ENCODE results near the gene MRAP. TPM values are rescaled to one million over a fixed set of nuclear protein-coding genes. Genes with fewer than 3 reads are reported as not detected.
"Not testable (repeated sequence)": the region's sequence is repeated elsewhere in the genome, so short reads cannot be mapped to it uniquely, and the experiment has no call there.

Gene MRAP
- polyA plus RNA-seq, 2 donors: 0.16 TPM; not detected in 1

DNA sequence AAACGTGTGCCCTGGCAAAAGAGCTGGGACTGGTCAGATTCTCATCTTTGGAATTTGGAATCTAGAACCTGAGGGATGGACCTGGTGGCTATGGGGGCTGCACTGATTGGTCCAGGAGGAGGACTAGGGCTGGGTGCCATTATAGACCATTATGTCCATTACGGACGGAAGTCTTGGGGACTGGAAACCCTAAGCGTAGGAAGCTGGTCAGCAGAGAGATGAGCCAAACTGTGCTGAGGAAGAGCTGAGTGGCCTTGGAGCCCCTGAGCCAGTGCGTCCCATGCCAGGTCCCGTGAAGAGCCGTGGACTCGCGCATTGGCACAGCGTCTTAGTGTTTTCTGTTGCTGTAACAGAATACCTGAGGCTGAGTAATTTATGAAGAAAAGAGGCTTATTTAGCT, 10.0 kb downstream of the MRAP start:
- Histone ChIP-seq H3K9me3 (ENCODE audit: control insufficient read depth in 2 of 2, insufficient read depth in 1 of 2, low read depth in 1 of 2, low read length in 1 of 2) (no peaks in the 10 kb centered on the region), H3K36me3 (ENCODE audit: control insufficient read depth in 2 of 2, insufficient read depth in 2 of 2, low read length in 1 of 2) (peaks cover 2 to 26% of the 10 kb centered on the region in 2 donors), H3K27me3 (ENCODE audit: control insufficient read depth in 1 of 2, insufficient read depth in 2 of 2, low read length in 2 of 2) (no peaks in the 10 kb centered on the region), H3K27ac (ENCODE audit: low read depth in 2 of 2, low read length in 1 of 2) (no peak overlapping the region), H3K4me1 (ENCODE audit: control insufficient read depth in 2 of 2, insufficient read depth in 2 of 2, low read length in 1 of 2) (no peaks in the 10 kb centered on the region), H3K4me3 (ENCODE audit: low read depth in 1 of 2, low read length in 2 of 2) (no peak overlapping the region)
- WGBS, 2 donors: 96% methylated on average over 10 of the region's 10 CpGs

DNA sequence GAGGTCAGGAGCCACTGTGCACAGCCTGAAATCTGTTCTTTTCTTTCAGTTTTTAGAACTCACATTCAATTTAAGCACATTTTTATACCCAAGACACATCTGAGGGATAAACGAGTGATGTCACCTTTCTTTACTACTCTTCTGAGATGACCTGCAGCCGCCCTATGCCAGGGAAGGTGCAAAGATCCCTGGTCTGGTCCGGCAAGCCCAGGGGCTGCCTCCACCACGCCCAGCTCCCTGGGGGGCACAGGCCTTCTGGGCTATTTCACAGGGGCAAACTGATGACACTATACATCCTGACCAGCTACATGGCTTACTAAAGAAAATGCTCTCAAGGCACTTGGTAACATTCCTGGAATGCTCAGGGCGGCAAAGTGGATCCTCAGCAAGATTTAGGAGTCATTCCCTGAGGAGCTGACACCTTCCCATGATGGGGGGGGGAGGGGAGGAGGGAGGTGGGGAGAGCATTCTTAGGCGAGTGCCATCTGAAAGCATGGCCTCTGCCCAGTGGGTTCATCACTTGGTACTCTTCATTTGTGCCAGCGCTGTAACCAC, 11.3 kb downstream of the MRAP start:
- H3K36me3 ChIP-seq (ENCODE audit: control insufficient read depth in 2 of 2, insufficient read depth in 2 of 2, low read length in 1 of 2): peaks cover 2 to 32% of the 10 kb centered on the region in 2 donors
- no peaks in the 10 kb centered on the region for H3K9me3 ChIP-seq (ENCODE audit: control insufficient read depth in 2 of 2, insufficient read depth in 1 of 2, low read depth in 1 of 2, low read length in 1 of 2)
- WGBS, 2 donors: 93 to 97% methylated on average over 7 of the region's 7 CpGs

DNA sequence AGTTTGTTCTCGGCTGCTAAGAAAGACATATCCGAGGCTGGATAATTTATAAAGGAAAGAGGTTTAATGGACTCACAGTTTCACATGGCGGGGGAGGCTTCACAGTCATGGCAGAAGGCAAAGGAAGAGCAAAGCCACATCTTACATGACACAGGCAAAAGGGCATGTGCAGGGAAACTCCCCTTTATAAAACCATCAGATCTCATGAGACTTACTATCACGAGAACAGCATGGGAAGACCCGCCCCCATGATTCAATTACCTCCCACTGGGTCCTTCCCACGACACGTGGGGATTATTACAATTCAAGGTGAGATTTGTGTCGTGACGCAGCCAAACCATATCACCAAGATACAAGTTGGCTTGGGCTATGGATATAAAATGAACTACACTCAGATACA, 12.3 kb downstream of the MRAP start:
- WGBS, 2 donors: 89 to 92% methylated on average over 9 of the region's 9 CpGs
- not testable (repeated sequence) for H3K27ac ChIP-seq (ENCODE audit: low read depth in 2 of 2, low read length in 1 of 2); H3K4me3 ChIP-seq (ENCODE audit: low read depth in 1 of 2, low read length in 2 of 2); H3K27me3 ChIP-seq (ENCODE audit: control insufficient read depth in 1 of 2, insufficient read depth in 2 of 2, low read length in 2 of 2); H3K4me1 ChIP-seq (ENCODE audit: control insufficient read depth in 2 of 2, insufficient read depth in 2 of 2, low read length in 1 of 2); H3K9me3 ChIP-seq (ENCODE audit: control insufficient read depth in 2 of 2, insufficient read depth in 1 of 2, low read depth in 1 of 2, low read length in 1 of 2)
- H3K36me3 ChIP-seq (ENCODE audit: control insufficient read depth in 2 of 2, insufficient read depth in 2 of 2, low read length in 1 of 2): peaks cover 2 to 37% of the 10 kb centered on the region in 2 donors

More for the DNA sequence above, 11.3 kb downstream of the MRAP start:
- H3K4me1 ChIP-seq (ENCODE audit: control insufficient read depth in 2 of 2, insufficient read depth in 2 of 2, low read length in 1 of 2): no peaks in the 10 kb centered on the region
- H3K4me3 ChIP-seq (ENCODE audit: low read depth in 1 of 2, low read length in 2 of 2): no peak overlapping the region
- no peaks in the 10 kb centered on the region for H3K27me3 ChIP-seq (ENCODE audit: control insufficient read depth in 1 of 2, insufficient read depth in 2 of 2, low read length in 2 of 2)
- H3K27ac ChIP-seq (ENCODE audit: low read depth in 2 of 2, low read length in 1 of 2): no peak overlapping the region

DNA sequence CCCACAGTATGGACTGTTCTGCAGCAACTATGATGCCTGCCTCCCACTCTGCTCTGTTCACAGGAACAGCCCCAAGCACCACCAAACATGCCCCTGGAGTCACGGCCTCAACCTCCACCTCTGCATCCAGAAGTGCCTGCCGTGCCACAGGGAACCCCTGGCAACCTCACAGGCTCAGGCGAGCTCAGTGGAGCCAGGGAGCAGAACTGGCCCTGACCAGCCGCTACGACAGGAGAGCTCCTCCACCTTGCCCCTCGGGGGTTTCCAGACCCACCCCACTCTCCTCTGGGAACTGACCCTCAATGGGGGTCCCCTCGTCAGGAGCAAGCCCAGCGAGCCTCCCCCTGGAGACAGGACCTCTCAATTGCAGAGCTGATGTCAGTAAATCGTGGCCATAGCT, 13.0 kb downstream of the MRAP start:
- no peak overlapping the region for H3K4me3 ChIP-seq (ENCODE audit: low read depth in 1 of 2, low read length in 2 of 2)
- H3K36me3 ChIP-seq (ENCODE audit: control insufficient read depth in 2 of 2, insufficient read depth in 2 of 2, low read length in 1 of 2): peaks cover 7 to 38% of the 10 kb centered on the region in 2 donors
- no peaks in the 10 kb centered on the region for H3K4me1 ChIP-seq (ENCODE audit: control insufficient read depth in 2 of 2, insufficient read depth in 2 of 2, low read length in 1 of 2)
- H3K27me3 ChIP-seq (ENCODE audit: control insufficient read depth in 1 of 2, insufficient read depth in 2 of 2, low read length in 2 of 2): no peaks in the 10 kb centered on the region
- H3K27ac ChIP-seq (ENCODE audit: low read depth in 2 of 2, low read length in 1 of 2): no peak overlapping the region
- WGBS, 2 donors: 96 to 98% methylated on average over 9 of the region's 9 CpGs
- H3K9me3 ChIP-seq (ENCODE audit: control insufficient read depth in 2 of 2, insufficient read depth in 1 of 2, low read depth in 1 of 2, low read length in 1 of 2): no peaks in the 10 kb centered on the region

DNA sequence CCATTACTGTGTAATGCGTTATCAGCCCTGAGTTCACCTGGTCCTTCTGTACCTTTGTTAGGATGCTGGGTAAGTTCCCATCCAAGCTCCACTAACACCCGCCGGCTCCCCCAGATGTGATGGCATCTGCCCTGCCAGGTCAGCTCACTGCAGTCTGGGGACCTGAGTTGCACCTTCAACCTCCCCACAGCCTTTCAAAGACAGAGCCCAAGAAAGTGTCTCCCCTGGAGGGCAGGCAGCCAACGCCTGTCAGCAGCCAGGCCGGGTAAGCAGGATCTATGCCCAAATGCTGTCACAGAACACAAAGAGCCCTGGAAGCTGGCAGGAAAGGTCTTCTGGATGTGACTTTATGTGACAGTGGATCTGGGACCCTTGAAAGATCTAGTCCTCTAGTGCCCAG, 13.7 kb downstream of the MRAP start:
- Histone ChIP-seq H3K4me1 (ENCODE audit: control insufficient read depth in 2 of 2, insufficient read depth in 2 of 2, low read length in 1 of 2) (no peaks in the 10 kb centered on the region), H3K4me3 (ENCODE audit: low read depth in 1 of 2, low read length in 2 of 2) (no peak overlapping the region), H3K27me3 (ENCODE audit: control insufficient read depth in 1 of 2, insufficient read depth in 2 of 2, low read length in 2 of 2) (no peaks in the 10 kb centered on the region), H3K9me3 (ENCODE audit: control insufficient read depth in 2 of 2, insufficient read depth in 1 of 2, low read depth in 1 of 2, low read length in 1 of 2) (no peaks in the 10 kb centered on the region), H3K27ac (ENCODE audit: low read depth in 2 of 2, low read length in 1 of 2) (no peak overlapping the region), H3K36me3 (ENCODE audit: control insufficient read depth in 2 of 2, insufficient read depth in 2 of 2, low read length in 1 of 2) (peaks cover 14 to 45% of the 10 kb centered on the region in 2 donors)
- 83 to 86% methylated on average over 5 of the region's 5 CpGs for WGBS, 2 donors

DNA sequence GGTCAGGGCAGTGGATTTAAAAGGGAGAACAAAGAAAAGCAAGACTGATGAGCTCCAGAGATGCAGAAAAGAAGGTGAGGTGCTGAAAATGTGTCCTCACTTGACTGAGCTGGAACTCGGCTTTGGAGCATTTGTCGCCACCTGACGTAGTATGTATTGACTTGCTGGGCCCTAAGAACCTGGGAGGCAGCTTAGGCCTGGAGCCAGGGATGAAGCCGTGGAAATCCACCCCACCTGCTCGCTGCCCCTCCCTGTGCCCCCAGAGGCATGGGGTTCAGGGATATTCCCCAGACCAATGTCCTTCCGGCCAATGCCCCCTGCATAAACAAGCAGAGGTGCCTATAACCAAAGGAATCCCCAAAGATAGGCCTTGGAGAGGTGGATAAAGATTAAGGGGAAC, 14.3 kb downstream of the MRAP start:
- H3K4me1 ChIP-seq (ENCODE audit: control insufficient read depth in 2 of 2, insufficient read depth in 2 of 2, low read length in 1 of 2): no peaks in the 10 kb centered on the region
- H3K36me3 ChIP-seq (ENCODE audit: control insufficient read depth in 2 of 2, insufficient read depth in 2 of 2, low read length in 1 of 2): peaks cover 18 to 52% of the 10 kb centered on the region in 2 donors
- H3K4me3 ChIP-seq (ENCODE audit: low read depth in 1 of 2, low read length in 2 of 2): no peak overlapping the region
- no peaks in the 10 kb centered on the region for H3K27me3 ChIP-seq (ENCODE audit: control insufficient read depth in 1 of 2, insufficient read depth in 2 of 2, low read length in 2 of 2)
- 88 to 92% methylated on average over 6 of the region's 6 CpGs for WGBS, 2 donors
- H3K9me3 ChIP-seq (ENCODE audit: control insufficient read depth in 2 of 2, insufficient read depth in 1 of 2, low read depth in 1 of 2, low read length in 1 of 2): no peaks in the 10 kb centered on the region
- no peak overlapping the region for H3K27ac ChIP-seq (ENCODE audit: low read depth in 2 of 2, low read length in 1 of 2)

DNA sequence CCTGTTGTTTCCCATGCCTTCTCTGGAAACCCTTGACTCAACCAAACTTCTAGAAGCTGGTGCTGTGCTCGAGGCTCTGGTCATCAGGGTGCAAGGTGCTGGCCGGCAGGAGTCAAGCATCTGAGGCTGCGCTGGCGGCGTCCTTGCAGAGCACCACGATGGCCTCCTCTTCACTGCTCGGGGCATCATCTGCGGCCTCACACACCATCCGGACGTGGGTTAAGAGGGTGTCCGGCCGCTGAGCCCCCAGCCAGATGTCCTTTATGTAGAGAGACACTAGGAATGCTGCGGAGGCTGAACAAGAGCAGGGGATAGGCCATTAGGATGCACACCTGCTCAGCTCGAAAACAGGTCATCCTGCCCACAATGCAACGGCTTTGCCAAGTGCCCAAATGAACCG, 16.2 kb downstream of the MRAP start:
- no peaks in the 10 kb centered on the region for H3K4me1 ChIP-seq (ENCODE audit: control insufficient read depth in 2 of 2, insufficient read depth in 2 of 2, low read length in 1 of 2)
- no peaks in the 10 kb centered on the region for H3K27me3 ChIP-seq (ENCODE audit: control insufficient read depth in 1 of 2, insufficient read depth in 2 of 2, low read length in 2 of 2)
- 92 to 94% methylated on average over 16 of the region's 16 CpGs for WGBS, 2 donors
- no peak overlapping the region for H3K4me3 ChIP-seq (ENCODE audit: low read depth in 1 of 2, low read length in 2 of 2)
- H3K27ac ChIP-seq (ENCODE audit: low read depth in 2 of 2, low read length in 1 of 2): no peak overlapping the region
- H3K9me3 ChIP-seq (ENCODE audit: control insufficient read depth in 2 of 2, insufficient read depth in 1 of 2, low read depth in 1 of 2, low read length in 1 of 2): no peaks in the 10 kb centered on the region
- H3K36me3 ChIP-seq (ENCODE audit: control insufficient read depth in 2 of 2, insufficient read depth in 2 of 2, low read length in 1 of 2): peaks cover 23 to 57% of the 10 kb centered on the region in 2 donors

DNA sequence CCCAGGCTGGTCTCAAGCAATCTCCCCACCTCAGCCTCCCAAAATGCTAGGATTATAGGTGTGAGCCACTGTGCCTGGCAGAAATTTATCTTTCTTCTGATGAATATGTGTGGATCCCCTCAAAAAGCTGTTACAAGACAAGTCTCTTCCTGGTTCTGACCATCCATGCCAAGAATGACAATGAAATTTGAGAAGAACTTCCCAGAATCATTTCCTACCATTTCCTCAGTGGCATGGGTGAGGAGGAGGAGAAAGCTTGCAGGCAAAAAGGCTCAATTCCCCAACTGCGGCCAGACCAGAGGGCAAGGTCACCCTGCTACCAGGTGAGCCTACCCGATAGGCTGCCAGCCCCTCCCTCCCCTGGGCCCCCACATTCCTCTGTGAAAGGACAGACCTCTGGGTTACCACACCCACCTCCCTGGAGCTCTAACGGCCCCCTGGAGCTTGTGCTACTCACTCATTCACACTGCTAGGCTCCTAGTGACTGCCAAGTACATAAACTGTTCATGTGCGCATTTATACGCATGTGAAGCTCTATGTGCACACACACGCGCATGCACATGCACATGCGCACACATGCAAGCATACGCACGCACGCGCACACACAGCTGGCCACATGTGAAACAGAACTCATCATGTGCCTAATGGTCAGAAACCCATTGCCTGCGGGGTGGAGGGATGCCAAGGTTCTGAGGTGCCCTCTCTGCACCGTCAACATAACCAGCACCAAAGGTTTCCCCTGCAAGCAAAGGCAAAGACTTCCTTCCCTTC, 17.0 kb downstream of the MRAP start:
- WGBS, 2 donors: 88% methylated on average over 14 of the region's 14 CpGs
- Histone ChIP-seq H3K9me3 (ENCODE audit: control insufficient read depth in 2 of 2, insufficient read depth in 1 of 2, low read depth in 1 of 2, low read length in 1 of 2) (no peaks in the 10 kb centered on the region), H3K36me3 (ENCODE audit: control insufficient read depth in 2 of 2, insufficient read depth in 2 of 2, low read length in 1 of 2) (peaks cover 23 to 58% of the 10 kb centered on the region in 2 donors), H3K4me1 (ENCODE audit: control insufficient read depth in 2 of 2, insufficient read depth in 2 of 2, low read length in 1 of 2) (no peaks in the 10 kb centered on the region), H3K27me3 (ENCODE audit: control insufficient read depth in 1 of 2, insufficient read depth in 2 of 2, low read length in 2 of 2) (no peaks in the 10 kb centered on the region), H3K27ac (ENCODE audit: low read depth in 2 of 2, low read length in 1 of 2) (no peak overlapping the region), H3K4me3 (ENCODE audit: low read depth in 1 of 2, low read length in 2 of 2) (no peak overlapping the region)

DNA sequence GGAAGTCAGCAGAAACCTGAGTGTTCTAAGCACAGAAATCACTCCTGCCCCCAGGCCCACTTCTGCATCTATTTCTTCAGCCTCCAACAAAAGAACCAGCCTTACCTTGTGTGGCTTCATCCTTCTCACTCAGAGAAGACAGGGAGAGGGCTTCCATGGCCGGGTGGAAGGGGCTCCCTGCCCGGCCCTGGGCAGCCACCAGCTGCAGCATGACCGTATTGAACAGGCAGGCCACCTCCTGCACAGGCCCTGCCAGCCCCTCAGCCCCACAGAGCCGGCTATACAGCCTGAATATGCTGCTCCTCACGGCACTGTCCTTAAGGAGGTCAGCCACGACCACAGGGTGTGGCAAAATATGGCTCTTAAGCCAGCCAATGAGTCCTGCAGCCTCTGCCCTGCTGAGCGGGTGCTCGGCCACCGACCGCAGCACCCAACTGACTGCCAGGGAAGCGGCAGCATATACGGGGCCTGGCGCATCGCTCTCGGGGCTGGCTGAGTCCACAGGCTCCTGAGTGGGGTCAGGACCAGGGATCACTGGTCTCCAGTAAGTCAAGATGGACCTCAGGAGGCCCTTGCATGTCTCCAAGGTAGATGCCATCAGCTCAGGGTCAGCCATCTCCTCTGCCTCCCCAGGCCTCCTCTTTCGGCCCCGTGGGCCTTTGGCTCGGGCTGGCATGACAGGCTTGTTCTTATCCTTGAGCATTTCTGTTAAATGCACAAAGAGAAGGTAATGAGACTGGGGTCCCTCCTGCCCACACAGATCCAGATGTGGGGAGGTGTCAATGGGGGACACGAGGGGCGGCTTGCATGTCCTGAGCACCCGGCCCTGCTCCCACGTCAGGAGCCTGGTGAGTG, 17.9 kb downstream of the MRAP start:
- Histone ChIP-seq H3K36me3 (ENCODE audit: control insufficient read depth in 2 of 2, insufficient read depth in 2 of 2, low read length in 1 of 2) (peaks cover 26 to 60% of the 10 kb centered on the region in 2 donors), H3K27ac (ENCODE audit: low read depth in 2 of 2, low read length in 1 of 2) (no peak overlapping the region), H3K4me3 (ENCODE audit: low read depth in 1 of 2, low read length in 2 of 2) (no peak overlapping the region), H3K27me3 (ENCODE audit: control insufficient read depth in 1 of 2, insufficient read depth in 2 of 2, low read length in 2 of 2) (no peaks in the 10 kb centered on the region), H3K9me3 (ENCODE audit: control insufficient read depth in 2 of 2, insufficient read depth in 1 of 2, low read depth in 1 of 2, low read length in 1 of 2) (no peaks in the 10 kb centered on the region), H3K4me1 (ENCODE audit: control insufficient read depth in 2 of 2, insufficient read depth in 2 of 2, low read length in 1 of 2) (no peaks in the 10 kb centered on the region)
- 94 to 95% methylated on average over 22 of the region's 22 CpGs for WGBS, 2 donors

Data from esophagus (tissue), 2 donors.